Glomerular endothelial cell (primary cell): ENCODE measurements around the gene NUCB1. TPM values are rescaled to one million over a fixed set of nuclear protein-coding genes. Genes with fewer than 3 reads are reported as not detected.

Experiments used
- DNase-seq: peaks from one replicate; pipeline ENCODE4 v3.0.0-alpha.2; 2011; ENCODE audit warnings: low read depth, low spot score; ENCODE audit errors: extremely low read depth
- total RNA-seq: library from RNA; depleted of rRNA; stranded (reverse); fragments of >200 nt; gene quantifications from 2 replicates; pipeline ENCODE4 v1.2.3, GENCODE V29; 2015

The NUCB1 gene
- total RNA-seq, 1 donor from 2014 or later: 446 TPM

GRCh38 chr19:48958006-48958405 is 57.9 kb downstream of the NUCB1 start:
- DNase-seq: no peak

DNA sequence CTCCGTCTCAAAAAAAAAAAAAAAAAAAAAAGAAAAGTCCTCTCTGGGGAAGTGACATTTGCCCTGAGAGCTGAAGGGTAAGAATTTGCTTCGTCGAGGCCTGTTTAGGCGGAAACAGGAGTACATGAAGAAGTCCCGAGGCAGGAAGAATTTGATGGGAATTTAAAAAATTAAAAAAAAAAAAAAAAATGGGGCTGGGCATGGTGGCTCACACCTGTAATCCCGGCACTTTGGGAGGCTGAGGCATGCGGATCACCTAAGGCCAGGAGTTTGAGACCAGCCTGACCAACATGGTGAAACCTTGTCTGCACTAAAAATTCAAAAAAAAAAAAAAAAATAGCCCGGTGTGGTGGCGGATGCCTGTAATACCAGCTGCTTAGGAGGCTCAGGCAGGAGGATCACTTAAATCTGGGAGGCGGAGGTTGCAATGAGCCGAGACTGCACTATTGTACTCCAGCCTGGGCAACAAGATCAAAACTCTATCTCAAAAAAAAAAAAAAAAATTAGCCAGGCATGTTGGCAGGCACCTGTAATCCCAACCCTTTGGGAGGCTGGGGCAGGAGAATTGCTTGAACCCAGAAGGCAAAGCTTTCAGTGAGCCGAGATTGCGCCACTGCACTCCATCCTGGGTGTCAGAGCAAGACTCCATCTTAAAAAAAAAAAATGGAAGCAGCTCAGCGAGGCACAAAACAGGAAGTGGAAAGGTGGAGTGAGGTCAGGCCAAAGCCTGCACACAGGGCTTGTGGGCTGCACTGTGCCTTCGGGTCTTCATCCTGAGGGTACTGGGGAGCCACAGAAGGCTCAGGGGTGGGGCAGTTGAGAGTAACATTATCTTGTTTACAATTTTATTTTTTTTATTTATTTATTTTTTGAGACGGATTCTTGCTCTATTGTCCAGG is 59.5 kb downstream of the NUCB1 start:
- DNase-seq: no peak

DNA sequence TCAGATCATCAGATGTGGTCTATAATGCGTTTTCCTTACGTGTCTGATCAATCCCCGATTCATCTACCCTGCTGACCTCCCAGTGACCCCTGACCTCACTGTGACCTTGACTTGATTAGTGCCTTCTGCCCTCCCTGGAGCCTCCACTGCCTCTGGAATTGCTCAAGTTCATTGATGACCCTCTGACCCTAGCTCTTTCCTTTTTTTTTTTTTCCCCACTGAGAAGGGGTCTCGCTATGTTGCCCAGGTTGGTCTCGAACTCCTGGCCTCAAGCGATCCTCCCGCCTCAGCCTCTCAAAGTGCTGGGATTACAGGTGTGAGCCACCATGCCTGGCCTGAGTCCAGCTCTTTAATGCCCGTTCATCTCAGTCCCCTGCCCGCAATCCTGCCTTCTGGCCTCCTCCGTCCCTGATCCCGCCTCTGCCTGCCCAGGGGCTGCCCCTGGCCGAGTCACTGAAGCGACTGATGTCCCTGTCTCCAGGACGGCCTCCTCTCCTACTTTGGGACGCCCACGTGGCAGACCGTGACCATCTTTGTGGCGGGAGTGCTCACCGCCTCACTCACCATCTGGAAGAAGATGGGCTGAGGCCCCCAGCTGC is 61.0 kb downstream of the NUCB1 start:
- no peak for DNase-seq

DNA sequence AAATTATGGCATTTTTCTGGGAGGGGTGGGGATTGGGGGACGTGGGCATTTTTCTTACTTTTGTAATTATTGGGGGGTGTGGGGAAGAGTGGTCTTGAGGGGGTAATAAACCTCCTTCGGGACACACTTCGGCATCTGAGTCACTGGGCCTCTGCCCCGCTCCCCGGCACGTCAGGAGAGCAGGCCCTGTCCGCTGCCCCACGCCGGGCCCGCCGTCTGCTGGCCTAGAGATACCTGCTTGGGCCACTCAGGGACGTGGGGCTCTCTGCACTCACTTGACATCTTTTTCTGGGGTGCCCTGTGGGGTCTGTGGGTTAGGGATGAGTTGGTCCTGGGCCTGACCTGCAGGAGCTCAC is 61.5 kb downstream of the NUCB1 start:
- no peak for DNase-seq

DNA sequence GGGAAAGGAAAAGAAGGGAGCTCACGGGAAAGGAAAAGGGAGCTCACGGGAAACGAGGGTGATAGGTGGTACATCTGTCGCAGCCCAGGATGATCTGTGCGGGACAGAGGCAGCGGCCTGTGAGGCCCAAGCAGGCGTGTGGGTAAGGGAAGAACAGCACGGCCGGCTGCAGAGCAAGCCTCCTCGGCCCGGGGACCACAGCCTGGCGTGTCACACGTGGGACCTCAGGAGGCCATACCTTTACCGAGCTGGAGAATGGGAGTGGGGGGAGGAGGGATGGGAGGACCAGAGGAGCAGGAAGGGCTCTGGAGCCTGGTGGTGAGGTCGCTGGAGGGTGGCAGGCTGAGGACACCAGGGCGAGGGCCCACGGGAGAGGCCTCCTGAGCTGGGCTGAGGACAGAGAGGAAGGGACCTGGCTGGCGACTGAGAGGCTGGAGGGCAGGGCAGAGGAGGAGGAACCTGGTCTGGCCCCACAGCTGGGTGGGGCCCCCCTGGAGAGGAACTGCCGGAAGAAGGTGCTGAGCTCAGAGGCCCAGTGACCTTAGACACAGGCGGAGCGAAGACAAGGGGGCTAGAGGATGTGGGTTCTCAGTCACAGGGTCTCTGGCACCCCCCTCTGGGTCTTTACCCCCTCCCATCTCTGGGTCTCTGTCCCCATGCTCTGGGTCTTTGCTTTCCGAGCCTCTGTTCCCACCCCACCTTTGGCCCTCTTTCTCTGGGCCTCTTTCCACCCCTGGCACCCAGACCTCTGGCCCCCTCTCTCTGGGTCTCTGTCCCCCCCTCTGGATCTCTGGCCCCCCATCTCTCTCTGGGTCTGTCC is 62.1 kb downstream of the NUCB1 start:
- no peak for DNase-seq

DNA sequence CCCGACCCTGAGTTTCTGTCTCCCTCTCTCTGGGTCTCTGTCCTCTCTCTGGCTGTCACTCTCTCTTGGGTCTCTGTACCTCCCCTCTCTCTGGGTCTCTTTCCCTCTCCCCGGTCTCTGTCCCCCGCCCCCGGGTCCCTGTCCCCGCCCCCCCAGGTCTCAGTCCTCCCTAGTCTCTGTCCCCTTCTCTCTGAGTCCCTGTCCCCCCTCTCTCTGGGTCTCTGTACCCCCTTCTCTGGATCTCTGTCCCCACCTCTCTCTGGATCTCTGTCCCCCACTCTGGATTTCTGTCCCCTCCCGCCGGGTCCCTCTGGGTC is 62.7 kb downstream of the NUCB1 start:
- no peak for DNase-seq

DNA sequence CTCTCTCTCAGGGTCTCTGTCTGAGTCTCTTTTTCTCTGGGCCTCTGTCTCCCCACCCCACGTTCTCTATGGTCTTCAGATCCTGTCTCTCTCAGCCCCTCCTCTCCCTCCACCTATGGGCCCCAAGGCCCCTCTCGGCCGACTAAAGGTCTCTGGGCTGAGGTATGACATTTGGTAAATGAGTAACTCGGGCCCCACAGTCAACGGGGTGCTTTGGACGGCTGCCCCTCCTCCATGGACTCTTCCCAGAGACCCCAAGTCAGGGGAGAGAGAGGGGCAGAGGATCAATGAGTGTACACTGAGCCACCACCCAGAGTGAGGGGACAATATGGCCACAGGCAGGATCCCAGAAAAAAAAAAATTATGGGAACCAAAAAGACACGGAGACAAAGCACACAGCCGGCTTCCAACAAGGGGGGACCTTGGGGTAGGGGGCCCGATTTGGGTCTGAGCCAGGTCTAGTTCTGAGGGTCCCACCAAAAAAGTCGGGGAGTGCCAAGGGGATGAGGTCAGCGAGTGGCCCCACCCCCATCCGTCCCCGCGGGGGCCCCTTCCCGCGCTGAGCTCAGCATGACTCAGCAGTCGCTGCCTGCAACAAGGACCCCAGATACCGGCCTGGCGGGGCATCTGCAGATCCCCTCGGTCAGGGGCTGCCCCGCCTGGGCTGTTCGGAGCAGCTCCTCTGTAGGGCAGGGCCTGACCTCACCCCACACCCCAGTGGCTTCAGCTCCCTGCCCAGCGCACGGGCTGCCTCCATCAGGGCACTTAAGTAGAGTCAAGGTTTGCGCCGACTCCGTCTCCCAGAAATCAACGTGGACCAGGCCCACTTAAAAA is 63.5 kb downstream of the NUCB1 start:
- DNase-seq: no peak

DNA sequence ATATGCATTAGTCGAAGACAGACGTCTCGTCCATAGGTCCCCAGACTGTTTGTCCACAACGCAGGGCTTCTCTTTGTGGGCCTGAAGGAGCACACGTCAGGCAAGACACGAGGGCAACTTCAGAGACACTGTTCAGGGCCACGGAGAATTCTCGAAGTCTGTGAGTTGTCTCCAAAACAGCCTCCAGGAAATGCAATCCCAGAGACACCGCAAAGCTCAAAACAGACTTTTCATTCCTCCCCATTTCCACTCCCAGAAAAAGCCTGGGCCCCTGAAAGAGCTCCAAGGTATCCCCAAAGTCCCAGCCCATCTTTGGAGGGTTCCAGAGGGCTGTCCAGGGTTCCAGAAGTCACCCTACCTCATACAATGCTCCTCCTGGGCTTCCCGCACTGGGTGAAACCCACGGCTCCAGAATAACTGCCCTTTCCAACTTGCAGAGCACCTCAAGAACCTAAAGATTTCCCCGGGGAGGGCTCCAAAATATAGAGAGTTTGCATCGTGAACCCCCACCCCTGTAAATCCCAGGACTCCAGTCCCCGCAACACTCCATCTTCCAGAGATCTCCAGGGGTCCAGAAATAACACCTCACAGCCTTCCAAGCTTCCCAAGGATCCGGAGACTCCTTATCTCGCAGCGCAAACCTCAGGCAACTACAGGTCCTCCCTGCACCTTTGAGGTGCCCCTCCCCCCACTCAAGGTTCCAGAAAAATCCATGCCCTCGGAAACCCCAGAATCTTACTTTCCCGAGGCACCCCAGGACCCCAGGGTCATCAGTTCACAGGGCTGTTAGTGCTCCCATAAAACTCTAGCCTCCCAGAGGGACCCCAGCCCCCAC is 64.3 kb downstream of the NUCB1 start:
- no peak for DNase-seq

DNA sequence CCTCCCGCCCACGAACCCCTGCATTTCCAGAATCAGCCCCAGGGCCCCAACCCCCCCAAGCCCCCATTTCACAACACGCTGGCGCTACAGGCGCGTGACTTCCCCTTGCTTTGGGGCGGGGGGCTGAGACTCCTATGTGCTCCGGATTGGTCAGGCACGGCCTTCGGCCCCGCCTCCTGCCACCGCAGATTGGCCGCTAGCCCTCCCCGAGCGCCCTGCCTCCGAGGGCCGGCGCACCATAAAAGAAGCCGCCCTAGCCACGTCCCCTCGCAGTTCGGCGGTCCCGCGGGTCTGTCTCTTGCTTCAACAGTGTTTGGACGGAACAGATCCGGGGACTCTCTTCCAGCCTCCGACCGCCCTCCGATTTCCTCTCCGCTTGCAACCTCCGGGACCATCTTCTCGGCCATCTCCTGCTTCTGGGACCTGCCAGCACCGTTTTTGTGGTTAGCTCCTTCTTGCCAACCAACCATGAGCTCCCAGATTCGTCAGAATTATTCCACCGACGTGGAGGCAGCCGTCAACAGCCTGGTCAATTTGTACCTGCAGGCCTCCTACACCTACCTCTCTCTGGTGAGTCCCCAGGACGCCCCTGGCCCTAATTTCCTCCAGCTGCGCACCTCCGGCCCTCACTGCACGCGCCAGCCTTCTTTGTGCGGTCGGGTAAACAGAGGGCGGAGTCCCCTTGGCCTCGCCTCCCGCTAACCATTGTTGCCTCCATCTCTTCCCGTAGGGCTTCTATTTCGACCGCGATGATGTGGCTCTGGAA is 65.1 kb downstream of the NUCB1 start, which contains the start of gene FTL:
Gene FTL (plus strand): TSS at position 270 of the 766 bp plus-strand sequence. CDS start 199 bp downstream, at position 469.
- DNase-seq: no peak

GRCh38 chr19:48965806-48966540 is 65.9 kb downstream of the NUCB1 start:
- DNase-seq: no peak

GRCh38 chr19:48966541-48967345 is 66.6 kb downstream of the NUCB1 start:
- DNase-seq: no peak

DNA sequence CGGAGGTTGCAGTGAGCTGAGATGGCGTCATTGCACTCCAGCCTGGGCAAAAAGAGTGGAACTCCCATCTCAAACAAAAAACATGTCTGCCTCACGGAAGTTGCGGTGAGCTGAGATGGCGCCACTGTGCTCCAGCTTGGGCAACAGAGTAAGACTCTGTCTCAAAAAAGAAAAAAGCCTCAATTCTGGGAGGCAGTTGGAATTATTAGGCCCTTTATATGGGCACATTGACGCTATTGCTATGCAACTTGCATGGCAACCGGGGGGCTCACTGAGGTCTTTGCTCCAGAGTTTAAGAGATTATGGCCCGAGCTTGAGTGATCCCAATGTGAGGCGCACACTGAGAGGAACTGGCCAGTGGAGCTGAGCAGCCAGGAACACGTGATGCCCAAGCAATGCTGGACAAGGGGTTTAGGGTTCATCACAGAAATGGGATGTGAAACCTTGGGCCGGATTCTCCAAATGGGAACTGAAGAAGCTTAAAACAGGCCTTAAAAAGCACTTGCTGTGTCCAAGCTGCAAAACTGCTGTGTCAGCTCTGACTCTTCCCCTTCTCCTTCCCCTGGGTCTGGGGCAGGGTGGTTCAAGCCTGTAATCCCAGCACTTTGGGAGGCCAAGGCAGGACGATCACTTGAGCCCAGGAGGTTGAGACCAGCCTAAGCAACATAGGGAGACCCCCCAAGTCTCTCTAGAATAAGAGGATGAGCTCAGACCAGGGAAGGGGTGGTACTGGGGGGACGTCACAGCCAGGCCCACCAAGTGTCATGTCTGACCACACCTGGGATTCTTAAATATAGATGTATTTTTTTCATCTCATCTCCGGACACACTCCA is 67.5 kb downstream of the NUCB1 start:
- no peak for DNase-seq

GRCh38 chr19:48968179-48968661 is 68.1 kb downstream of the NUCB1 start:
- DNase-seq: no peak

DNA sequence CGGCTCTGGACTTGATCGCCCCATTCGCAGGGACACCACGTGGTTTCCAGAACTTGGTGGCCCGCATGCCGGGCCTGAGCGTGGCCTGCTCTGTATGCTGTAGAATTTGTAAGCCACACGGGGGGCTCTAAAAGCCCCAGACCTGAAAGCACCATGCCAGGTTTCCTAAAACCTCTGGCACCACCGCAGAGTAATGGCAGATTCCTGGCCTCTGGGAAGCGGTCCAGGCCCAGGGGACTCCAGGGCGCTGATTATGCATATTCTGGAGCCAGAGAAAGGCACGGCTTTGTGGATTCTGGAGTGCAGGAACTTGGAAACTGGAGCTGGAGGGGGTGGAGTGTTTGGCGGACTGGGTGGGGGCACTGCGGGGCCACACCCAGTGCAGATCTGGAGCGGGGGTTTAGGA is 68.7 kb downstream of the NUCB1 start:
- DNase-seq: no peak

DNA sequence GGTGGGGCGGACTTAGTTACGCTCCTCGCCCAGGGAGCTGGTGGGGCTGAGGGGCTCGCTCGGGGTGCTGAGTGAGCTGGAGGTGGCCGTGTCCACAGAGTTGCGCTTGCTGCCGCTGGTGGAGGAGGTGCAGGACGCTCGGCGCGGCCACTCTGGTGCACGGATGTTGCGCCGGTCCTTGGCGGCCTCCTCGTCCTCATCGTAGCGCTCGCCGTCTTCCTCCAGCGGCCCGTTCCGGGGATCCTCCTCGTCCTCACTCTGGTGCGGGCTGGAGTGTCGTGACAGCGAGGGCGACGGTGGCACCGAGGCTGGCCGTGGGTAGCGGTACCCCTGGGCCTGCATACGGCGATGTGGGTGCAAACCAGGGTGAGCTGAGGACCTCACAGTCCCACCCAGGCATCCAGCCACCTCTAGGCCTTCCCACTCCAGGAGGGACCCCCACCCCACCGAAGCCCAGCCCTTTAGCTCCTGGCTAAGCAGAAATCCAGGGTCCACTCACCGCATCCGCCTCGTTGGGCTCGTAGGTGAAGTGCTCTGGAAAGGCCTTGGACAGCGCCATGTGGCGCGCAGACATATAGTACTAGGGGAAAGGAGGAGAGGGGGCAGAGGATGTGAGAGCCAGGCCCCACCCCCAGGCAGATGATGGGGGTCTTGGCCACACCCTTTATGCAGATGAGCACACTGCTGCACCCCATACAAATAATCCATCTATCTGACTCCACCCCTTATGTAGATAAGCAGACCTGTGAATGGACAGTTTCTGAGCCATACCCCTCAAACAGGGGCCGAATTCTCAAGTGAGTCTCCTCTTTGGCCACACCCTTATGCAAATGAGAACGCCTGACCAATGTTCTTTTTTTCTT is 69.4 kb downstream of the NUCB1 start:
- no peak for DNase-seq
